Activated CD8-positive, alpha-beta T cell treated with anti-CD3 and anti-CD28 coated beads for 36 hours (primary cell): Measurements from ENCODE around the gene PRMT7. TPM values are rescaled to one million over a fixed set of nuclear protein-coding genes. Genes with fewer than 3 reads are reported as not detected.

Source experiments
- ATAC-seq: fragments of 200-7000 bp; cut with Tn5 transposase; one replicate; pipeline ENCODE4 v1.10.0; 2021; ENCODE audit warnings: mild to moderate bottlenecking, moderate library complexity
- CTCF ChIA-PET: fragments of 350-600 bp; sonication (Branson Sonifier 250); formaldehyde crosslinking; loops from one replicate; lab custom pipeline; 2021; ENCODE audit warnings: antibody characterized with exemption; lab: Charles Lee
- POLR2A ChIA-PET: fragments of 350-600 bp; sonication (Branson Sonifier 250); formaldehyde crosslinking; loops from one replicate; lab custom pipeline; 2021; ENCODE audit warnings: antibody characterized with exemption; lab: Charles Lee
- DNase-seq: peaks from one replicate; pipeline ENCODE4 v3.0.0-alpha.2; 2020
- H3K27ac Mint-ChIP-seq: one replicate; pipeline ENCODE4 v1.8.0; 2021; ENCODE audit warnings: mild to moderate bottlenecking, mixed read lengths
- H3K27me3 Mint-ChIP-seq: one replicate; pipeline ENCODE4 v1.8.0; 2021; ENCODE audit warnings: mixed read lengths
- H3K36me3 Mint-ChIP-seq: one replicate; pipeline ENCODE4 v1.8.0; 2021; ENCODE audit warnings: low read depth, mixed read lengths
- H3K4me1 Mint-ChIP-seq: one replicate; pipeline ENCODE4 v1.8.0; 2021; ENCODE audit warnings: low read depth, mixed read lengths
- H3K4me3 Mint-ChIP-seq: one replicate; pipeline ENCODE4 v1.8.0; 2021; ENCODE audit warnings: mild to moderate bottlenecking, moderate library complexity, mixed read lengths
- H3K9me3 Mint-ChIP-seq: one replicate; pipeline ENCODE4 v1.8.0; 2021; ENCODE audit warnings: mixed read lengths
- intact Hi-C: fragments of 100-400 bp; cut with micrococcal nuclease; formaldehyde crosslinking; loops from one replicate; pipeline ENCODE4 v1.10.0; 2022
- total RNA-seq, 2 experiments: library from RNA; stranded (reverse); gene quantifications; one replicate each; pipeline ENCODE4 v1.2.3, GENCODE V29; 2021
- TF ChIP-seq, protein P1 (sequence below): fragments of 200-600 bp; IDR thresholded peaks from one replicate; pipeline ENCODE4 v1.8.0; 2022; ENCODE audit warnings: antibody characterized with exemption, mild to moderate bottlenecking

The PRMT7 gene
- total RNA-seq, 2 experiments from 2014 or later = 67.4 to 78.4 TPM

DNA sequence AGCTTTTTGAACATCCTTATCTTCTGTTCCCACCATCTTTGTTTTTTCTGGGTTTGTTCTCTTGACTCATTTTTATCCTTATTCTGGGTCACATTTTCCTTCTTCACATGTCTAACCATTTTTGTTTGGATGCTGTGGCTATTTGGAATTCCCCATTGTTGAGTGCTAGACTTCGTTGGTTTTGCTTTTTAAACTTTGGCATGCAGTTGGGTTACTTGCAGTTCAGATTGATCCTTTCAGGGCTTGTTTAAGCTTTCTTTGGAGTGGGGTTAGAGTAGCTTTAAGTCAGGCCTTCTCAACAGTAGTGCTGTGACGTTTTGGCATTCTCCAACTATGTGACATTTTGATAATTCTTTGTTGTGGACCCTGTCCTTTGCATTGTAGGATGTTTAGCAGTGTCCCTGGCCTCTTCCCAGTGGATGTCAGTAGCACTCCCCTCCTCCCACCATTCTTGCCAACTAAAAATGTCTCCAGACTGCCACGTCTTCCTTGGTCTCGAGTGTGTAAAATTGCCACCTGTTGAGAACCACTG is 21.1 kb downstream of the PRMT7 start:
- ChIA-PET POLR2A (interaction anchor here (0.7 kb wide), 1 partner anchor 34 kb away, joined by 4 read pairs; no protein-coding TSS in a partner anchor), CTCF (interaction anchor here (1.0 to 11.4 kb wide), 4 partner anchors 21 to 70 kb away, joined by 3 to 102 read pairs (median 4); partner anchors contain the start of genes PRMT7, SLC7A6 and SLC7A6OS)
- Mint-ChIP-seq H3K27me3 (no peaks in the 10 kb centered on the region), H3K4me3 (no peak overlapping the region), H3K27ac (peak overlapping the region; percentile 21), H3K4me1 (peaks cover 26% of the 10 kb centered on the region), H3K9me3 (no peaks in the 10 kb centered on the region), H3K36me3 (peaks cover 46% of the 10 kb centered on the region)
- TF ChIP-seq, protein P1, sequence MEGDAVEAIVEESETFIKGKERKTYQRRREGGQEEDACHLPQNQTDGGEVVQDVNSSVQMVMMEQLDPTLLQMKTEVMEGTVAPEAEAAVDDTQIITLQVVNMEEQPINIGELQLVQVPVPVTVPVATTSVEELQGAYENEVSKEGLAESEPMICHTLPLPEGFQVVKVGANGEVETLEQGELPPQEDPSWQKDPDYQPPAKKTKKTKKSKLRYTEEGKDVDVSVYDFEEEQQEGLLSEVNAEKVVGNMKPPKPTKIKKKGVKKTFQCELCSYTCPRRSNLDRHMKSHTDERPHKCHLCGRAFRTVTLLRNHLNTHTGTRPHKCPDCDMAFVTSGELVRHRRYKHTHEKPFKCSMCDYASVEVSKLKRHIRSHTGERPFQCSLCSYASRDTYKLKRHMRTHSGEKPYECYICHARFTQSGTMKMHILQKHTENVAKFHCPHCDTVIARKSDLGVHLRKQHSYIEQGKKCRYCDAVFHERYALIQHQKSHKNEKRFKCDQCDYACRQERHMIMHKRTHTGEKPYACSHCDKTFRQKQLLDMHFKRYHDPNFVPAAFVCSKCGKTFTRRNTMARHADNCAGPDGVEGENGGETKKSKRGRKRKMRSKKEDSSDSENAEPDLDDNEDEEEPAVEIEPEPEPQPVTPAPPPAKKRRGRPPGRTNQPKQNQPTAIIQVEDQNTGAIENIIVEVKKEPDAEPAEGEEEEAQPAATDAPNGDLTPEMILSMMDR = no peak
- intact Hi-C loops = no loop called here
- no peak for ATAC-seq
- no peak for DNase-seq

DNA sequence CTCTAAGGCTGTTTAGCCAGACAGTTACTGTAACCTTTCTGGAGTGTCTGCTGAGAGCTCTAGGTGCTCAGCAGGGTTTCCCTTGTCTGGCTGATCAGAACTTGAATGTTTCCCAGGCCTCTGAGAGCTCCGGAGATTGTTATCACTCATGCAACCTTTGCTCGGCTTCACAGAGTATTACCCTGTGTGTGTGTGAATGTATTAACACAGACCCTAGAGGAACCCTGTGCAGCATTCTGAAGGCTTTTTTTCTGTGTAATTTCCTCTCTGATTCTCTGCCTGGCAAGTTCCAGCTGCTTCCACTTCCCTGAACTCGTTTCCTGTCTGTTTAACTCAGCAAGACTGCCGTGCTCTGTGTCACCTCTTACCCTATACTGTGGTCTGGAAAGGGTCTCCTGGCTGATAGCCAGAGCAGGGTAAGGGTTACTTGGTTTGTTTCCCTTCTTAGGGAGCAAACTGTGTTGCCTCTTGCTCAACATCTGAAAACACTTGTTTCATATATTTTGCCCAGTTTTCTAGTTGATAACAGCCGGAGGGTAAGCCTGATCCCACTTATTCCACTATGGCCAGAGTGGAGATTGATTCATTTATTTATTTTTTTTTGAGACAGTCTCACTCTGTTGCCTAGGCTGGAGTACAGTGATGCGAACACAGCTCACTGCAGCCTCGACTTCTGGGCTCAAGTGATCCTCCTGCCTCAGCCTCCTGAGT is 21.7 kb downstream of the PRMT7 start:
- Mint-ChIP-seq H3K27ac (peak overlapping the region; percentile 21), H3K4me3 (no peak overlapping the region), H3K9me3 (no peaks in the 10 kb centered on the region), H3K36me3 (peaks cover 49% of the 10 kb centered on the region), H3K27me3 (no peaks in the 10 kb centered on the region), H3K4me1 (peaks cover 21% of the 10 kb centered on the region)
- CTCF ChIA-PET = interaction anchor here (0.6 to 11.4 kb wide), 5 partner anchors 22 to 78 kb away, joined by 3 to 102 read pairs (median 3); partner anchors contain the start of genes PRMT7, SLC7A6 and SLC7A6OS
- ATAC-seq (no peak), DNase-seq (no peak)
- POLR2A ChIA-PET = interaction anchor here (0.7 to 1.6 kb wide), 2 partner anchors 35 to 68 kb away, joined by 4 to 5 read pairs; partner anchors contain the start of gene SLC7A6
- TF ChIP-seq, protein P1 = no peak
- intact Hi-C loops = no loop called here

DNA sequence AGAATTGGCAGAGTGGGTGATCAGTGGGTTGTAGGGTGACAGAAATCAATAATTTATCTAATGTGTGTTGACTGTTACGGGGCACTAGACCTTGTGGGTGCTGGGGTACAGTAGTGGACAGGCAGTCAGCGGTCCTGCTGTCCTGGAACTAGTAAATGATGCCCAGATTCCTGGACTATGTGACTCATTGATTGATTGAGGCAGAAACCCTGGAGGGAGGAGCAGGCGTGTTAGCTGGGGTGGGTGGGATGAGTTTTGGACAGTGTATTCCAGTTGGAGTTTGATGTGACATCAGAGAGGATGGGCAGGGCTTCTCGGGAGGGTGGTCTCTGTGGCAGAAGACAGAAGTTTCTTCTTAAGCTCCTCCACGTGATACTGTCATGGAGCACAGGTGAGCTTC is 24.4 kb downstream of the PRMT7 start:
- peaks cover 11% of the 10 kb centered on the region for H3K4me1 Mint-ChIP-seq
- H3K36me3 Mint-ChIP-seq = peaks cover 60% of the 10 kb centered on the region
- H3K27me3 Mint-ChIP-seq = no peaks in the 10 kb centered on the region
- TF ChIP-seq, protein P1 = no peak
- H3K9me3 Mint-ChIP-seq = no peaks in the 10 kb centered on the region
- no peak overlapping the region for H3K4me3 Mint-ChIP-seq
- intact Hi-C loops = no loop called here
- ChIA-PET POLR2A (interaction anchor here (1.0 to 2.1 kb wide), 2 partner anchors 16 to 71 kb away, joined by 3 to 4 read pairs; partner anchors contain the start of gene SLC7A6), CTCF (interaction anchor here (0.9 to 11.4 kb wide), 2 partner anchors 9 to 73 kb away, joined by 3 to 102 read pairs; partner anchors contain the start of gene SLC7A6)
- no peak for ATAC-seq
- H3K27ac Mint-ChIP-seq = no peak overlapping the region
- no peak for DNase-seq

DNA sequence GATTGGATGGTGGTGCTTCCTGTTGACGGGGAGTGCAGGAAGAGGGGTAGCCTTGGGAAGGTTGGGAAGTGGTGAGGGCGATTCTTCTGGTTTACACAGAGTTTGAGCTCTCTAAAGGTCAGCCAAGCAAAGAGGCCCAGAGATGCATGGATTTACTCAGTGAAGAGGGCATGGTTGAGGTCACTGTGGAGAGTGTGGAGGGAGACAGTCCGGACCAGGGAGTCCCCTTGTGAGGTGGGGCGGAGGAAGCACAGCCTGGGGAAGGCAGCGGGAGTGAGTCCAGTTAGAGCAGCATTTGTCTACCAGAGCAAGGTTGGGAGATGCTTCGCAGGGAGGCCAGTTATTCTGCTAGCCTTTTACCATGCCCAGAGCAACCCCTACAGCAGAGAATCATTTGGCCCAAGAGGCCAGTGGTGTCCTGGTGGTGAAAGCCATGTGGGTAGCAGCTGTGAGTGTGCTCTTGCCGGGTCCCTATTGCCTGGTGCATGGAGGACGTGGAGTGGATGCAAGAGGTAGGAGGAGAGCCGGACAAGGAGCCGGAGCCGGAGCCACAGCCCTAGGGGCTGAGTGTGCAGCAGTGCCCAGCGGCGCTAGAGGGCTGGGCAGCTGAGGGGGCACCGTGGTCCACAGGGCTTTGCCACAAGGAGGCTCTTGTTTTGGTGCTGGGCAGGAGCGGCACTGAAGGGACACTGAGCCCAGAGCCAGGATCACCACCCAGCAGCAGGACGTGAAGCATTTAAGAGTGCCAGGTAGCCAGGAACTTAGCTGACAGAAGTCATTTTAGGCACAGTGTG is 27.7 kb downstream of the PRMT7 start:
- Mint-ChIP-seq H3K4me3 (no peak overlapping the region), H3K27ac (no peak overlapping the region), H3K4me1 (no peaks in the 10 kb centered on the region), H3K27me3 (no peaks in the 10 kb centered on the region), H3K36me3 (peaks cover 58% of the 10 kb centered on the region), H3K9me3 (no peaks in the 10 kb centered on the region)
- DNase-seq = no peak
- TF ChIP-seq, protein P1 = no peak
- POLR2A ChIA-PET = interaction anchor here (0.8 kb wide), 1 partner anchor 11 kb away, joined by 4 read pairs; no protein-coding TSS in a partner anchor
- intact Hi-C loops = no loop called here
- CTCF ChIA-PET = interaction anchor here (4.6 to 11.4 kb wide), 2 partner anchors 10 to 76 kb away, joined by 23 to 102 read pairs; partner anchors contain the start of gene SLC7A6
- no peak for ATAC-seq
